Embryonic facial prominence (tissue), 1 donor: ENCODE measurements around the gene ZSCAN31.
"Not testable (repeated sequence)": the region's sequence is repeated elsewhere in the genome, so short reads cannot be mapped to it uniquely, and the experiment has no call there.

ENCODE experiments used
- DNase-seq: peaks from one replicate; pipeline ENCODE4 v3.0.0-alpha.2; 2016; ENCODE audit errors: extremely low spot score

The ZSCAN31 gene

DNA sequence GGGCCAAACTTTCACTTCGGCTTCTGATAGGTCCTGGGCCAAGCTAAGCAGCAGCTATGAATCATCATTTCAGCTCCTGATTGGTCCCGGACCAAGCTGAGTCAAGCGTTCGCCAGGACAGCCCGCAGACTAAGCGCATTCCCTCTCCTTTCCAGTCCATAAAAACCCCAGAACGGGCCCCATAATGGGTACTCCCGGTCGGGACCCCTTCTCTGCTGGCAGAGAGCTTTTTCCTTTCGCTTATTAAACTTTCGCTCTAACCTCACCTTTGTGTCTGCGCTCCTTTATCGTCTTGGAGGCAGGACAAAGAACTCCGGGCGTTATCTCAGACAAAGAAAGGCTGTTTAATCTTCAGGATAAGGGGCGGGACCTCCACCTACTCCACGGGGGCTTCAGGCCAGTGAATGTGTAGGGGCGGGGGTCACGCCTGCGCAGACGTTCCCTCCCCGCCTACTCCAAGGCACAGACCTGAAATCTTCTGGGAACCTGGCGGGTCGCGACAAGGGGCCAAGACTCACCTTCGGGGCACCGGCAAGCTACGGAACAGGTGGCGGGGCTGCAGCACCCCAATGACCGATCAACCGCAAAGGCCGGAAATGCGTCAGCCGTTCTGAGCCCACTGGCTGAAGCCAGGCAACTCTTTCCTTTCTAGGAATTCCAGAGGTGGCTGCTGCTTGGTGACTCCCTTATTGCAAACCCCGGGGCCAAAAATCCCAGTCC lies at the start of gene ZSCAN31:
ZSCAN31 (minus strand) TSS at position 585 of the 720 bp plus-strand sequence. CDS start 6,465 bp downstream, outside the sequence.
- peak; percentile 96 for DNase-seq

GRCh38 chr6:28384143-28384533 lies 48.2 kb upstream of the ZSCAN31 start:
- no peak for DNase-seq

GRCh38 chr6:28383235-28384142 lies 47.5 kb upstream of the ZSCAN31 start:
- DNase-seq, result peak; percentile 28

- no peak for DNase-seq
Observed at GRCh38 chr6:28380381-28380780, 44.4 kb upstream of the ZSCAN31 start.

DNA sequence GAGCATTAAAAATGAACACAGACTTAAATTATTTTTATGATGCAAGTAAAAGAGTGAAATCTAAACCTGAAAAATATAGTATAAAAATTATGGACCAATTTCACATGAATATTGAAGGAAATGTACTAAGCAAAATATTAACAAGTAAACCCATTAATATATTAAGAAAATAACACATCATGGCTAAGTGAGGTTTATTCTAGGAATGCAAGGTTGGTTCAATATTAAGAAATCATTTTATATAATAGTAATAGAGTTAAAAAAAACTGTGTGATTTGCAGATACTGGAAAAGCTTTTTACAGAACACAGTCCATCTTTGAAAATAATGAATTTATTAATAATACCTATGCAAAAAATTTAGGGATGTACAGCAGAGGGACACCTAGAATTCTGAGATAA lies 42.7 kb upstream of the ZSCAN31 start:
- no peak for DNase-seq

- DNase-seq, result no peak
Observed at GRCh38 chr6:28377879-28378278, 41.9 kb upstream of the ZSCAN31 start.

- DNase-seq, result no peak
Observed at GRCh38 chr6:28373925-28374324, 38.0 kb upstream of the ZSCAN31 start.

GRCh38 chr6:28371706-28372451 lies 35.9 kb upstream of the ZSCAN31 start:
- DNase-seq, result no peak

GRCh38 chr6:28371280-28371679 lies 35.3 kb upstream of the ZSCAN31 start:
- DNase-seq, result no peak

DNA sequence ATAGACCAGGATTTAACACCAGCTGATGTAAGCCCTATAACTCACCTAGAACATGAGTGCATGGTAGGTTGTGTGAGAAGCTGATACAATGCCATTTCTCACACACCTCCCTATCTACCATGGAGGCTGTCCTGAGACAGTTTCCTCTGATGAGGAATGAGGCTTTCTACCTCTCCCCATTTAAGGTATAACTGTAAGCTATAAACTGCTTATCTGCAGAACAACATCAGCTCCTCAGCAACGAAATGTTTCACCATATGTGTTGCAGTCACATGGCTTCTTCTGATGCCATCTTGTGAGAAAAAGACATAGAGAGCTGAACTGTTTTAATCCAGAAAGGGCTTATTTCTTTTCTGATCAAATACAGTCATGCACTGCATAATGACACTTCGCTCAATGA lies 34.5 kb upstream of the ZSCAN31 start:
- DNase-seq, result no peak

- DNase-seq, result no peak
Observed at GRCh38 chr6:28369463-28369862, 33.5 kb upstream of the ZSCAN31 start.

DNA sequence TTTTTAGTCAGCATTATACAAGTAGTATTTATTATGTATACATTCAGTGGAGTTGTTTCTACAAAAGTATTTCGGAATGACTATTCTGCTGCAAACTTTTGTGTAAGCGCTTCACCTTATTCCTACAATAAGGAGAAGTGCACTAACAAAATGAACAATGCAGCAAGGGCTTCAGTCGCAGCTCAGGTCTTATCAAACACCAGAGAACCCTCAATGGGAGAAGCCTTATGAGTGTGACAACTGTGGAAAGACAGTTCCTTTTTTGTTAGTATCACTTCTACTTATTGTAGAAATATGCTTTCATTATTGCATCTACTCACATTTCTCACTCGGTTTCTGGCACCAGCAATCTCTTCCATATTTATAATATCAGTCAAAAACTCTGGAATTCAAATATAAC lies 32.6 kb upstream of the ZSCAN31 start:
- DNase-seq, result no peak

DNA sequence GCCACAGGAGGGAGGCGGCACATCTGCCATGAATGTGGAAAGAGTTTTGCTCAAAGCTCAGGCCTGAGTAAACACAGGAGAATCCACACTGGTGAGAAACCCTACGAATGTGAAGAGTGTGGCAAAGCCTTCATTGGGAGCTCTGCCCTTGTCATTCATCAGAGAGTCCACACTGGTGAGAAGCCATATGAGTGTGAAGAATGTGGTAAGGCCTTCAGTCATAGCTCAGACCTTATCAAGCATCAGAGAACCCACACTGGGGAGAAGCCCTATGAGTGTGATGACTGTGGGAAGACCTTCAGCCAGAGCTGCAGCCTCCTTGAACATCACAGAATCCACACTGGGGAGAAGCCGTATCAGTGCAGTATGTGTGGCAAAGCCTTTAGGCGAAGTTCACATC lies 29.6 kb upstream of the ZSCAN31 start:
- DNase-seq, result not testable (repeated sequence)

DNA sequence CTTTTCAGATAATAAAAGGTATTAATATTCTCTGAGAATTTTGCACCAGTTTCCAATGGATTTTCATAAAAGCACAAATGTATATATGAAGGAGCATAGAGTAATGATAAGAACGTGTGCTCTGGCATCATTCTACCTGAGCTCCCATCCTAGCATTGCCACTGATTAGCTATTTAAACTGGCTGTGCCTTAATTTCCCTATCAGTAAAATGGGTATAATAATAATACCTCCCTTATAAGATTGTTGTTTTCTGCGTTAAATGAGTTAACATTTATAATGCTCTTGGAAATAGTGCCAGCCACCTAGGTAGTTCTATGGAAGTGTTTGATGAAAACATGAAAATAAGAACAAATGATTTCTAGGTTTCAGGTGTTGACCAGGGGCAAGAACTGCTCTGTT lies 25.0 kb upstream of the ZSCAN31 start:
- DNase-seq, result no peak

DNA sequence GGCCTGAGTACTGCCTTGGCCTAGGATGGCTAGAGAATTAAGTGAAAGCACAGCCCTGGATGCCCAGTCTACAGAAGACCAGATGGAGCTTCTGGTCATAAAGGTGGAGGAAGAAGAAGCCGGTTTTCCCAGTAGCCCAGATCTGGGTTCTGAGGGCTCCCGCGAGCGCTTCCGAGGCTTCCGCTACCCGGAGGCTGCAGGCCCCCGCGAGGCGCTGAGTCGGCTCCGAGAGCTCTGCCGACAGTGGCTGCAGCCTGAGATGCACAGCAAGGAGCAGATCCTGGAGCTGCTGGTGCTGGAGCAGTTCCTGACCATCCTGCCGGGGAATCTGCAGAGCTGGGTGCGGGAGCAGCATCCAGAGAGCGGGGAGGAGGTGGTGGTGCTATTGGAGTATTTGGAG lies 23.6 kb upstream of the ZSCAN31 start:
- not testable (repeated sequence) for DNase-seq

- no peak for DNase-seq
Observed at GRCh38 chr6:28357036-28357435, 21.1 kb upstream of the ZSCAN31 start.

GRCh38 chr6:28356666-28357020 lies 20.7 kb upstream of the ZSCAN31 start:
- DNase-seq, result no peak

DNA sequence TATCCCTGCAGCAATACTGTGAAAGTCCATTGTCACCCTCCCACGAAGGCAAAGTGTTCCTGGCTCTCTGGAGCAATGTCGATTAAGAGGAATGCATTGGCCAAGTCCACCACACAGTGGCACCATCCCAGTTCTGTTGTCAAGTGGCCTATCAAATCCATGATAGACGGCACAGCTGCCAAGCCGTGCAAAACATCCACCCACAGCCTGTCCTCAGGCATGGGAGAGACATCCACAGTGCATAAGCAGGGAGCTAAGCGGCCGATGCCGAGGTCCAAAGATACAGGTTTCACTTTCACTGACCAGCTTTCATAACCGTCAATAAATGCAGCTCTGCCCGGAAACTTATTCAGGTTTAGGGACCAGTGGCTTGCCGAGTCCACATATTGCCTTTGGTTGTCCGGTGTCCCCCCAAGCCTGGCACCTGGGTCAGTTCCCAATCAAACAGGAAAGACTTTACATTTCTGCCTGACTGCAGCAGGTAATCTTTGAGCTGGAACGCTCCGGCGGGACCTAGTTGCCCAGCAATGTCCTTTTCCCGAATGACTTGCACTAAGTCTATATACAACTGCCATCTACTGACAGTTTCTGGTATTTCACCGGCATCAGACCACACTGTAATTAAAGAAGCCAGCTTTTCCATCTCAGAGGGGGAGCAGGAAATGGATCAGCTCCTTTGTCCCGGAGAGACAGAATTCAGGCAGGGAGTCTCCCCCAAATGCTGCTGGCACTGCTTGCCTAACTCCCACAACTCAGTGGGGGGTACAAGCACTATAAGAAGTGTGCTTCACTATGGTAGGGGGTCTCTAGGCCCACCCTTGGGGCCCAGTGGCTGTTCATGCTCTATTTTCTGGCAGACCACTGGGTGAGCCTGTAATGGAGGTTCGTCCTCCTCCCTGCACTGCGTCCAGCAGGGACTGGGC lies 20.1 kb upstream of the ZSCAN31 start:
- DNase-seq, result peak; percentile 53

- no peak for DNase-seq
Observed at GRCh38 chr6:28354688-28355554, 19.0 kb upstream of the ZSCAN31 start.

GRCh38 chr6:28353981-28354676 lies 18.2 kb upstream of the ZSCAN31 start:
- DNase-seq, result no peak
